H1 (cell line): ENCODE measurements around the gene GRK5. TPM values are rescaled to one million over a fixed set of nuclear protein-coding genes. Genes with fewer than 3 reads are reported as not detected.

Experiments used
- BRCA1 ChIP-seq: IDR thresholded peaks from 2 replicates; pipeline ENCODE4 v1.6.1; 2012; ENCODE audit warnings: low read depth, low read length, improper control_type of control experiment
- CHD1 ChIP-seq: IDR thresholded peaks from 2 replicates; pipeline ENCODE4 v1.6.1; 2012; ENCODE audit warnings: low read depth, low read length, improper control_type of control experiment
- CHD7 ChIP-seq: fragments of 300-600 bp; sonication (generic); IDR thresholded peaks from 2 replicates; pipeline ENCODE4 v1.7.1; 2012; ENCODE audit warnings: low read length, moderate library complexity, mild to moderate bottlenecking, inconsistent platforms; ENCODE audit not compliant: insufficient replicate concordance
- CTBP2 ChIP-seq: IDR thresholded peaks from 2 replicates; pipeline ENCODE4 v1.7.0; 2011; ENCODE audit warnings: borderline replicate concordance, mild to moderate bottlenecking, moderate library complexity, mixed read lengths, low read length; ENCODE audit not compliant: insufficient read depth, insufficient read length
- FOSL1 ChIP-seq: IDR thresholded peaks from 2 replicates; pipeline ENCODE4 v1.6.1; 2011; ENCODE audit warnings: mild to moderate bottlenecking, low read depth, low read length, moderate library complexity; ENCODE audit not compliant: insufficient read depth
- GABPA ChIP-seq: IDR thresholded peaks from 2 replicates; pipeline ENCODE4 v1.6.1; 2011; ENCODE audit warnings: mild to moderate bottlenecking, low read length, moderate library complexity, borderline replicate concordance; ENCODE audit not compliant: insufficient read depth
- KDM4A ChIP-seq: IDR thresholded peaks from one replicate; pipeline ENCODE4 v1.7.1; 2012; ENCODE audit warnings: low read depth, mild to moderate bottlenecking, moderate library complexity, low read length, inconsistent platforms; ENCODE audit not compliant: severe bottlenecking
- NRF1 ChIP-seq: IDR thresholded peaks from 2 replicates; pipeline ENCODE4 v1.6.1; 2011; ENCODE audit warnings: mild to moderate bottlenecking, low read depth, low read length, improper control_type of control experiment
- POLR2A ChIP-seq, 2 experiments: IDR thresholded peaks; 1 replicate in 1 of 2; 2 replicates in 1 of 2; pipeline ENCODE4 v1.6.1; 2011; ENCODE audit warnings: low read depth in 2 of 2, low read length in 2 of 2, mild to moderate bottlenecking in 2 of 2; ENCODE audit errors: control extremely low read depth in 1 of 2
- SAP30 ChIP-seq: fragments of 300-600 bp; sonication (generic); IDR thresholded peaks from 2 replicates; pipeline ENCODE4 v1.7.1; 2012; ENCODE audit warnings: low read length, moderate library complexity, mild to moderate bottlenecking, inconsistent platforms; ENCODE audit not compliant: insufficient read depth, insufficient replicate concordance
- SIX5 ChIP-seq: IDR thresholded peaks from 2 replicates; pipeline ENCODE4 v1.6.1; 2011; ENCODE audit warnings: mild to moderate bottlenecking, low read depth, low read length
- TEAD4 ChIP-seq: IDR thresholded peaks from 2 replicates; pipeline ENCODE4 v1.6.1; 2012; ENCODE audit warnings: low read depth, low read length, inconsistent platforms, mixed read lengths
- polyA plus RNA-seq, 7 experiments: library from polyadenylated mRNA; depleted of rRNA in 3 of 7; stranded (reverse) in 5 of 7; unstranded in 2 of 7; fragments of >200 nt in 5 of 7; fragments of 200-250 nt in 2 of 7; gene quantifications; 1 replicate in 5 of 7; 2 replicates in 1 of 7; 4 replicates in 1 of 7; pipeline versions ENCODE4 v1.2.1 to v1.2.3, GENCODE V29; 2011 to 2013; ENCODE audit warnings: missing spikeins in 2 of 7, mixed read lengths in 2 of 7
- total RNA-seq: library from RNA; stranded (reverse); fragmentation: NEBNext Ultra II Directional; extraction: Animal tissue kit (Norgen Biotek cat#: 25700); gene quantifications from 2 replicates; pipeline ENCODE4 v1.2.1, GENCODE V29; 2021

The GRK5 gene
- total and polyA plus RNA-seq, 2 of the 8 experiments (the other 6 are each of a cell fraction or from before 2014, with no cell fraction given), result 0.54 to 2.5 TPM

DNA sequence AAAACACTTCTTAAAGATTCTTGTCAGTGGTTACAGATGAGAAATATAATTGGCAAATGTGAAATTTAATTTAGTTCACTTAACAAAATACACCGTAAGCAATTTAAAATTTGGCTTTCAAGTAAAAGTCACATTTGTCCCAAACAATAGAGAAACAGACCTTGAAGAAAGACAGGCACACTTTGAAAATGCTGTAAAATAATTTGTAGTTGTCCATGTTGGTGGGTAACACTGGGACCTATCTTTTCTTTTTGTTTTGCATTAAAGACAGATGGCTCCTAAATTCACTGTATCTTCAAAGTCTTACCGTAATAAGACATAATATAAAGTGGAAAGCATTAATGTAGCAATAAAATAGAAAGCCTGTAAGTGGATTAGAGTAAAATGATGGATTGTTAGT is 3.3 kb downstream of the GRK5 start (continued):
- TF ChIP-seq CHD7 (no peak), FOSL1 (no peak), CHD1 (no peak), SIX5 (no peak), KDM4A (no peak), CTBP2 (no peak), SAP30 (no peak), NRF1 (no peak), BRCA1 (no peak), GABPA (no peak), POLR2A (IDR thresholded peaks at IDR 0.05; ENCODE audit: control extremely low read depth in 1 of 2, low read depth in 2 of 2, low read length in 2 of 2) (no peak), TEAD4 (no peak)
